Measurements from ENCODE around the gene LRP1B. TPM values are rescaled to one million over a fixed set of nuclear protein-coding genes. Genes with fewer than 3 reads are reported as not detected.

The LRP1B gene
- total RNA-seq, 1 donor from 2014 or later: 0.25 TPM

DNA sequence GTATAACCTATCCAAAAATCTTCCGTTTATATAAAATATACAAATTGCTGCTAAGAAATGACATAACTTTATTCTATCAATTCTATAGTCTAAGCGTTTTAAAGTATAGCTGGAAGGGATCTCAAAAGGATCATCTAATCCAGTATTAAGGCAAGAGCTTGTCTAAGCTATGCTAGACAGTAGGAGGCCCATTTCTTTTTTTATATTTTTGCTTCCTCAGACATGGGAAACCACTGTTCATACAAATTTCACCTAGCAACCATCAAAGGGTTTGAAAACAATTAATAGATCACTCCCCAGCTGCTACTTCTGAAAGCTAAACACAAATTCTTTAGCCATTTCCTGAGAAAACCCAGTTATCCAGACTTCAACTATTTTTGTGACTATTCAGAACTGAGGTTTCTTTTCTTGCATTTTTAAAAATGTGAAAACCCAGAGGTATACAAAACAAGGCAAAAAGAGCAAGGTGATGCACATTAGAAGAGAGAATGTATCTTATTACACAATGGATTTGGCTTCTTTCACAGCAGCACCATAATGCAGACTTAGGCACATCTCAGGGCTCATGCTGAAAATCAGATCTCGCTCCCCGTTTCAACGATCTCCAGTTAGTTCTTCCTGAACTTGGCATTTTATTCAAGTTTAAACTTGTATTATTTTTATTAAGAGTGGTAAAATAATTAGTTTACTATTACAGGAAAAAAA, 274.4 kb downstream of the LRP1B start:
- peaks cover 2% of the 10 kb centered on the region for H3K27me3 Mint-ChIP-seq (ENCODE audit: low read depth)
- no peak for TF ChIP-seq CTCF (IDR thresholded peaks at IDR 0.05)
- H3K4me1 Mint-ChIP-seq (ENCODE audit: low read depth): no peaks in the 10 kb centered on the region
- no peak overlapping the region for H3K27ac Mint-ChIP-seq (ENCODE audit: unreplicated experiment)
- DNase-seq (ENCODE audit: low spot score): no peak
- H3K36me3 Mint-ChIP-seq (ENCODE audit: low read depth): no peaks in the 10 kb centered on the region
- H3K4me3 Mint-ChIP-seq (ENCODE audit: unreplicated experiment): no peak overlapping the region
- no peaks in the 10 kb centered on the region for H3K9me3 Mint-ChIP-seq (ENCODE audit: low read depth)

- DNase-seq (ENCODE audit: low spot score): no peak
- no peak for TF ChIP-seq CTCF (IDR thresholded peaks at IDR 0.05)
- Mint-ChIP-seq H3K9me3 (ENCODE audit: low read depth) (no peaks in the 10 kb centered on the region), H3K4me1 (ENCODE audit: low read depth) (no peaks in the 10 kb centered on the region), H3K36me3 (ENCODE audit: low read depth) (no peaks in the 10 kb centered on the region), H3K4me3 (ENCODE audit: unreplicated experiment) (no peak overlapping the region), H3K27me3 (ENCODE audit: low read depth) (peaks cover 3% of the 10 kb centered on the region), H3K27ac (ENCODE audit: unreplicated experiment) (no peak overlapping the region)
Observed at GRCh38 chr2:141848191-141848590, 282.6 kb downstream of the LRP1B start.

DNA sequence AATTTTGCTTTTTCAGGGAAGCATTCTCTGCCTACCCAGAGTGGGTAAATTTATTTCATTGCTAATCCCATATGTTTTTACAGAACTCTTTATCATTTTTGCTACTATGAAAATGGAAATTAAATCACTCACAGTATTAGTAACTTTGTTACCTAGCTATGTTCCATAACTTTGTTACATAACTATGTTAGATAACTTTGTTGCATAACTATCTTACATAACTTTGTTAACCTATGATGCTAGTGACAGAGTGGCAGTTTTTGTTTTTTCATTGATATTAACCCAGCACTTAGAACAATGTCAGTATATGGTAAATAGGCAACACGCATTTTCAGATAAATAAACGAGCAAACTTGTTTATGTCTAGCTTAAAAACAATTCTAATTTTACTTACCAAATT, 286.6 kb downstream of the LRP1B start:
- no peak overlapping the region for H3K27ac Mint-ChIP-seq (ENCODE audit: unreplicated experiment)
- H3K4me3 Mint-ChIP-seq (ENCODE audit: unreplicated experiment): no peak overlapping the region
- no peak for TF ChIP-seq CTCF (IDR thresholded peaks at IDR 0.05)
- no peaks in the 10 kb centered on the region for H3K36me3 Mint-ChIP-seq (ENCODE audit: low read depth)
- H3K27me3 Mint-ChIP-seq (ENCODE audit: low read depth): no peaks in the 10 kb centered on the region
- H3K9me3 Mint-ChIP-seq (ENCODE audit: low read depth): no peaks in the 10 kb centered on the region
- no peak for DNase-seq (ENCODE audit: low spot score)
- no peaks in the 10 kb centered on the region for H3K4me1 Mint-ChIP-seq (ENCODE audit: low read depth)

- Mint-ChIP-seq H3K4me1 (ENCODE audit: low read depth) (no peaks in the 10 kb centered on the region), H3K4me3 (ENCODE audit: unreplicated experiment) (no peak overlapping the region), H3K27ac (ENCODE audit: unreplicated experiment) (no peak overlapping the region), H3K27me3 (ENCODE audit: low read depth) (no peaks in the 10 kb centered on the region), H3K9me3 (ENCODE audit: low read depth) (no peaks in the 10 kb centered on the region), H3K36me3 (ENCODE audit: low read depth) (no peaks in the 10 kb centered on the region)
- no peak for TF ChIP-seq CTCF (IDR thresholded peaks at IDR 0.05)
- DNase-seq (ENCODE audit: low spot score): no peak
Observed at GRCh38 chr2:141835103-141835502, 295.7 kb downstream of the LRP1B start.

DNA sequence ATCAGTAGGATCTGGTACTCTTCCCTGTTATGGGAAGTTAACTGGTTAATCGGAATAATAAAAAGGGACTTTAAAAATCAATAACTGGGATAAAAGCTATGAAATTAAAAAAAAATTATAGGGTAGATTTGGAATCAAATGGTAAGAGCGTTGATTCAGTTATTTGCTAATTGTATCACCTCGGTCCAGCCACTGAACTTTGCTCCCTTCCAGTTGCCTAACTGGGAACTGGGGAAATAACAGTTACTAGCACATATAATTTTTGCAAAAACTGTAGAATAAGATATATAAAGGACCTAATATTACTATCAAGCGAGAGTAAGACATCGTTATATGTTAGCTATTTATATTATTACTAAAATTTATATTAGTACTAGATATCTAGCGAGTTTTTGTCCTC, 302.1 kb downstream of the LRP1B start:
- Mint-ChIP-seq H3K27ac (ENCODE audit: unreplicated experiment) (no peak overlapping the region), H3K9me3 (ENCODE audit: low read depth) (no peaks in the 10 kb centered on the region), H3K27me3 (ENCODE audit: low read depth) (no peaks in the 10 kb centered on the region), H3K4me3 (ENCODE audit: unreplicated experiment) (no peak overlapping the region), H3K4me1 (ENCODE audit: low read depth) (no peaks in the 10 kb centered on the region), H3K36me3 (ENCODE audit: low read depth) (no peaks in the 10 kb centered on the region)
- TF ChIP-seq CTCF (IDR thresholded peaks at IDR 0.05): no peak
- no peak for DNase-seq (ENCODE audit: low spot score)
